GM12878 (cell line): ENCODE measurements around the gene SIK3. TPM values are rescaled to one million over a fixed set of nuclear protein-coding genes. Genes with fewer than 3 reads are reported as not detected.

Experiments
- CBFB ChIP-seq: IDR thresholded peaks from 2 replicates; pipeline ENCODE4 v1.6.1; 2016; ENCODE audit warnings: antibody characterized with exemption, low read depth
- E4F1 ChIP-seq: fragments of 450-650 bp; IDR thresholded peaks from 2 replicates; pipeline ENCODE4 v1.6.1; 2018; ENCODE audit warnings: borderline replicate concordance, mild to moderate bottlenecking; ENCODE audit not compliant: partially characterized antibody
- NFYB ChIP-seq: IDR thresholded peaks from 2 replicates; pipeline ENCODE4 v1.6.1; 2011; ENCODE audit warnings: low read depth, mild to moderate bottlenecking, low read length, improper control_type of control experiment, moderate library complexity; ENCODE audit not compliant: insufficient read depth
- POLR2AphosphoS2 ChIP-seq: IDR thresholded peaks from 2 replicates; pipeline ENCODE4 v1.6.1; 2011; ENCODE audit warnings: low read depth, mild to moderate bottlenecking, low read length, improper control_type of control experiment, moderate library complexity
- SUZ12 ChIP-seq: fragments of 200-600 bp; sonication (generic); IDR thresholded peaks from one replicate; pipeline ENCODE4 v1.6.1; 2018; ENCODE audit warnings: antibody characterized with exemption, mild to moderate bottlenecking; ENCODE audit not compliant: unreplicated experiment
- ZNF622 ChIP-seq: fragments of 450-650 bp; IDR thresholded peaks from 2 replicates; pipeline ENCODE4 v1.6.1; 2017; ENCODE audit warnings: mild to moderate bottlenecking, inconsistent platforms
- polyA plus RNA-seq, 11 experiments: library from polyadenylated mRNA; depleted of rRNA in 4 of 11; unstranded in 6 of 11; stranded (reverse) in 5 of 11; fragments of >200 nt; fragmentation: Nextera tagmentation in 4 of 11; fragmentation: Illumina TruSeq in 1 of 11; extraction: Ambion mirVana in 4 of 11; extraction: Trizol in 1 of 11; gene quantifications; 1 replicate in 1 of 11; 2 replicates in 10 of 11; pipeline versions ENCODE4 v1.2.1 to v1.2.3, GENCODE V29; 2011 to 2016; ENCODE audit warnings: inconsistent platforms in 2 of 11, missing spikeins in 2 of 11, low read depth in 1 of 11
- total RNA-seq, 4 experiments: library from RNA; depleted of rRNA in 3 of 4; stranded (reverse); fragments of >200 nt in 3 of 4; fragmentation: Illumina TruSeq in 1 of 4; extraction: Trizol in 1 of 4; gene quantifications; 2 replicates each; pipeline versions ENCODE4 v1.2.1 to v1.2.3, GENCODE V29; 2013 to 2021

The SIK3 gene
- total and polyA plus RNA-seq, 10 of the 15 experiments (the other 5 are each of a cell fraction or from before 2014, with no cell fraction given) = 2.5 to 31.9 (median 11.1) TPM

GRCh38 chr11:117096201-117096991 lies 1.8 kb downstream of the SIK3 start (continued):
- 0 out of 2 replicates have a peak, but pooled peaks have one; percentile 60 for TF ChIP-seq POLR2AphosphoS2
- peak; percentile 59; the same call in 1 of the 2 replicates for TF ChIP-seq CBFB
- TF ChIP-seq ZNF622 = no peak
- no peak for TF ChIP-seq NFYB
- TF ChIP-seq SUZ12 = no peak
- no peak for TF ChIP-seq E4F1
